Measurements from ENCODE around the gene C11orf24. TPM values are rescaled to one million over a fixed set of nuclear protein-coding genes. Genes with fewer than 3 reads are reported as not detected.

The C11orf24 gene
- total RNA-seq, 4 donors from 2014 or later = 79.2 to 198 (median 183) TPM

GRCh38 chr11:68266936-68267880 lies 4.6 kb downstream of the C11orf24 start:
- H3K27me3 ChIP-seq = no peaks in the 10 kb centered on the region
- peak overlapping the region; percentile 22 to 81 (median 53) for H3K27ac ChIP-seq

DNA sequence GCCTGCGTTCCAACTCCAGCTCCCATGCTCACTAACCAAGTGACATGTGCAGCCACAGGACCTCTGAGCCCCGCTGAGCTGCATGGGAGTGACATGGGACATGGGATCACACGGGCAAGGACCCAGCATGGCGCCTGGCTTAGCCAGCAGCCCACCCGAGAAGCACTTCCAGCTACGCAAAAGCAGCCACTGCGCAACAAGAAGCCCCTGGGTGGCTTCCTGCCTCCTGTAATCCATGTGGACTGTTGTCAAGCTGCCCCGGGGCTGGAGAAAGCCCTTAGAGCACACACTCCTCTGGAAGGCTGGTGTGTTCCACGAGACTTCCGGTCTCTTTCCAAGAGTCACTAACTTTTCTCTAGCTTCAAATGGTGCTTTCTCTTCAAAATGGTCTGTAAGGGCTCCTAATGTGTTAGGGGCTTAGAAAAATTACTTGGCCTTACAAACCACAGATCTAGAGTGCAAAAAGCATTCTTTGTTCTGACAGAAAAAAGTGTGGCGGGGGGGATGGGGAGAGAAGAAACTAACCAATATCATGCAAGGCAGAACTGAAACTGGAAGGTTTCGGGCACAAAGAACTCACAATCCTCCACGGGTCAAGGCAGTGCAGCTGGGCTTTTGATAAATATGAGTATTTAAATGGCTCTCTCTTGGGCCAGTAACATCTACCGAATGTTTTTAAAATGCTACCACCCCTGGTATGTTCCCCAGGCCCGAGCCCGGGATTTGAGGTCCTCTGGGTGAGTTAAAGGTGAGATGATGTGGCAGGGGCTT lies 5.5 kb downstream of the C11orf24 start:
- H3K36me3 ChIP-seq = peaks cover 0 to 66% (median 0%) of the 10 kb centered on the region in 3 donors
- H3K4me1 ChIP-seq = peaks cover 0 to 21% (median 20%) of the 10 kb centered on the region in 4 donors
- peak in 2 of 3 donors; percentile 73 to 76 for DNase-seq
- no peaks in the 10 kb centered on the region for H3K27me3 ChIP-seq
- H3K27ac ChIP-seq = peak overlapping the region; percentile 22 to 81 (median 53)
- no peaks in the 10 kb centered on the region for H3K9me3 ChIP-seq
- no peak for TF ChIP-seq CTCF (IDR thresholded peaks at IDR 0.05)
- no peak for TF ChIP-seq POLR2A (IDR thresholded peaks at IDR 0.05)
- no peak overlapping the region for H3K4me3 ChIP-seq

More at GRCh38 chr11:68266936-68267880, 4.6 kb downstream of the C11orf24 start:
- Histone ChIP-seq H3K9me3 (no peaks in the 10 kb centered on the region), H3K4me3 (no peak overlapping the region), H3K36me3 (peaks cover 0 to 57% (median 0%) of the 10 kb centered on the region in 3 donors), H3K4me1 (peaks cover 0 to 22% (median 20%) of the 10 kb centered on the region in 4 donors)
- no peak for DNase-seq
- TF ChIP-seq POLR2A (IDR thresholded peaks at IDR 0.05) (no peak), CTCF (IDR thresholded peaks at IDR 0.05) (no peak)

- peaks cover 0 to 74% (median 0%) of the 10 kb centered on the region in 3 donors for H3K36me3 ChIP-seq
- H3K4me3 ChIP-seq = no peak overlapping the region
- DNase-seq = no peak
- no peak for TF ChIP-seq CTCF (IDR thresholded peaks at IDR 0.05)
- TF ChIP-seq POLR2A (IDR thresholded peaks at IDR 0.05) = no peak
- no peaks in the 10 kb centered on the region for H3K27me3 ChIP-seq
- peaks cover 0 to 17% (median 10%) of the 10 kb centered on the region in 4 donors for H3K4me1 ChIP-seq
- H3K9me3 ChIP-seq = no peaks in the 10 kb centered on the region
- peak overlapping the region in 1 of 4 donors; percentile 81 for H3K27ac ChIP-seq
These were observed 6.8 kb downstream of the C11orf24 start for GRCh38 chr11:68264741-68265540.

DNA sequence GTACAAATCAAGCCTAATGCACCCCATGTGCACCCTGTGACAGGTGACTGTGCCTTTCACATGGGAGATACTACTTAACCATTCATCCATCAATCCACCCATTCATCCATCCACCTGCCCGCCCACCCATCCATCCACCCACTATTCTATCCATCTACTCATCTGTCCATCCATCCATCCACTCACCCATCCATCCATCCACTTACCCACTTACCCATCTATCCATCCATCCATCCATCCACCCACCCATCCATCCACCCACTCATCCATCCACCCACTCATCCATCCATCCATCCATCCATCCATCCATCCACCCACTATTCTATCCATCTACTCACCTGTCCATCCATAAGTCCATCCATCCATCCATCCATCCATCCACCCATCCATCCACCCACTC lies 7.5 kb downstream of the C11orf24 start:
- Histone ChIP-seq H3K36me3 (peaks cover 0 to 74% (median 0%) of the 10 kb centered on the region in 3 donors), H3K4me3 (no peak overlapping the region), H3K4me1 (peaks cover 0 to 16% (median 5%) of the 10 kb centered on the region in 4 donors), H3K27me3 (no peaks in the 10 kb centered on the region), H3K27ac (no peak overlapping the region), H3K9me3 (no peaks in the 10 kb centered on the region)
- TF ChIP-seq CTCF (IDR thresholded peaks at IDR 0.05) = no peak
- TF ChIP-seq POLR2A (IDR thresholded peaks at IDR 0.05) = no peak
- no peak for DNase-seq

Data from Peyer's patch (tissue), 4 donors.